ENCODE data around the gene KIFC3. TPM values are rescaled to one million over a fixed set of nuclear protein-coding genes. Genes with fewer than 3 reads are reported as not detected.
A peak's percentile ranks its signal among the peaks of the same experiment; 100 is the strongest.
"Not testable (repeated sequence)": the region's sequence is repeated elsewhere in the genome, so short reads cannot be mapped to it uniquely, and the experiment has no call there.

KIFC3 gene
- total RNA-seq, 2 experiments from 2014 or later, result 0.54 to 0.89 TPM

DNA sequence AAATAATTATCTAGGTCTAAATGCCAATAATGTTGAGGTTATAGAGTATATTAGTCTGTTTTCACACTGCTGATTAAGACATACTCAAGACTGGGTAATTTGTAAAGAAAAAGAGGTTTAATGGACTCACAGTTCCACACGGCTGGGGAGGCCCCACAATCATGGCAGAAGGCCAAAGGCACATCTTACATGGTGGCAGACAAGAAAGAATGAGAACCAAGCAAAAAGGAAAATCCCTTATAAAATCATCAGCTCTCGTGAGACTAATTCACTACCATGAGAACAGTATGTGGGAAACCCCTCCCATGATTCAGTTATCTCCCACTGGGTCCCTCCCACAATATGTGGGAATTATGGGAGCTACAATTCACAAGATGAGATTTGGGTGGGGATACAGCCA is 69.6 kb downstream of the KIFC3 start:
- H3K4me3 Mint-ChIP-seq, result peak overlapping the region; percentile 99
- H3K36me3 Mint-ChIP-seq (ENCODE audit: low read depth), result peaks cover 15% of the 10 kb centered on the region

DNA sequence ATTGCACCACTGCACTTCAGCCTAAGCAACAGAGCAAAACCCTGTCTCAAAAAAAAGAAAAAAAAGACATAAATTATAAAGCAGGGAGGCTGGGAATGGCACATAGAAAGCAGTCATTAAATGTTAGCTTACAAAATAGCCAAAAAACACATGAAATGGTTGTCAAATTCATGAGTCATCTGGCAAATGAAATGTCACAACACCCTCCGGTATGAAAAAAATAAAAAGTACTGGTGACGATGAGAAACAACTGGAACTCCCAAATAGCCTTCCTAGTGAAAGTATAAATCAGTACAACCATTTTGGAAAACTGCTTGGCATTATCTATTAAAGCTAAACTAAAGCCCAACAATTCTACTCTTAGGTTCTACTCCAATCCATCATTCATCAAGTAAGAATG is 70.3 kb downstream of the KIFC3 start:
- TF ChIP-seq, protein P1, sequence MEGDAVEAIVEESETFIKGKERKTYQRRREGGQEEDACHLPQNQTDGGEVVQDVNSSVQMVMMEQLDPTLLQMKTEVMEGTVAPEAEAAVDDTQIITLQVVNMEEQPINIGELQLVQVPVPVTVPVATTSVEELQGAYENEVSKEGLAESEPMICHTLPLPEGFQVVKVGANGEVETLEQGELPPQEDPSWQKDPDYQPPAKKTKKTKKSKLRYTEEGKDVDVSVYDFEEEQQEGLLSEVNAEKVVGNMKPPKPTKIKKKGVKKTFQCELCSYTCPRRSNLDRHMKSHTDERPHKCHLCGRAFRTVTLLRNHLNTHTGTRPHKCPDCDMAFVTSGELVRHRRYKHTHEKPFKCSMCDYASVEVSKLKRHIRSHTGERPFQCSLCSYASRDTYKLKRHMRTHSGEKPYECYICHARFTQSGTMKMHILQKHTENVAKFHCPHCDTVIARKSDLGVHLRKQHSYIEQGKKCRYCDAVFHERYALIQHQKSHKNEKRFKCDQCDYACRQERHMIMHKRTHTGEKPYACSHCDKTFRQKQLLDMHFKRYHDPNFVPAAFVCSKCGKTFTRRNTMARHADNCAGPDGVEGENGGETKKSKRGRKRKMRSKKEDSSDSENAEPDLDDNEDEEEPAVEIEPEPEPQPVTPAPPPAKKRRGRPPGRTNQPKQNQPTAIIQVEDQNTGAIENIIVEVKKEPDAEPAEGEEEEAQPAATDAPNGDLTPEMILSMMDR (IDR thresholded peaks at IDR 0.05), result no peak
- H3K27me3 Mint-ChIP-seq, result no peaks in the 10 kb centered on the region
- ATAC-seq (no peak), DNase-seq (no peak)
- intact Hi-C loops (cut with micrococcal nuclease), result loop anchor here (10.0 kb wide), 1 partner anchor 127 kb away; no protein-coding TSS in a partner anchor
- CTCF ChIA-PET, result interaction anchor here (1.4 to 2.8 kb wide), 2 partner anchors 84 to 155 kb away, joined by 4 to 13 read pairs; no protein-coding TSS in a partner anchor
- no peak overlapping the region for H3K4me3 Mint-ChIP-seq
- POLR2A ChIA-PET, result interaction anchor here (0.7 kb wide), 1 partner anchor 180 kb away, joined by 3 read pairs; no protein-coding TSS in a partner anchor
- no peak overlapping the region for H3K27ac Mint-ChIP-seq
- peaks cover 15% of the 10 kb centered on the region for H3K36me3 Mint-ChIP-seq (ENCODE audit: low read depth)
- H3K9me3 Mint-ChIP-seq, result peaks cover 8% of the 10 kb centered on the region
- H3K4me1 Mint-ChIP-seq (ENCODE audit: low read depth), result peaks cover 11% of the 10 kb centered on the region

More for the DNA sequence above, 69.6 kb downstream of the KIFC3 start:
- TF ChIP-seq, protein P1 (IDR thresholded peaks at IDR 0.05), result no peak
- Mint-ChIP-seq H3K27ac (no peak overlapping the region), H3K27me3 (no peaks in the 10 kb centered on the region), H3K4me1 (ENCODE audit: low read depth) (peaks cover 17% of the 10 kb centered on the region), H3K9me3 (peaks cover 8% of the 10 kb centered on the region)
- ATAC-seq (no peak), DNase-seq (no peak)
- POLR2A ChIA-PET, result interaction anchor here (0.7 kb wide), 1 partner anchor 181 kb away, joined by 3 read pairs; no protein-coding TSS in a partner anchor
- CTCF ChIA-PET, result interaction anchor here (2.8 kb wide), 1 partner anchor 156 kb away, joined by 13 read pairs; no protein-coding TSS in a partner anchor
- intact Hi-C loops (cut with micrococcal nuclease), result loop anchor here (10.0 kb wide), 1 partner anchor 128 kb away; no protein-coding TSS in a partner anchor

DNA sequence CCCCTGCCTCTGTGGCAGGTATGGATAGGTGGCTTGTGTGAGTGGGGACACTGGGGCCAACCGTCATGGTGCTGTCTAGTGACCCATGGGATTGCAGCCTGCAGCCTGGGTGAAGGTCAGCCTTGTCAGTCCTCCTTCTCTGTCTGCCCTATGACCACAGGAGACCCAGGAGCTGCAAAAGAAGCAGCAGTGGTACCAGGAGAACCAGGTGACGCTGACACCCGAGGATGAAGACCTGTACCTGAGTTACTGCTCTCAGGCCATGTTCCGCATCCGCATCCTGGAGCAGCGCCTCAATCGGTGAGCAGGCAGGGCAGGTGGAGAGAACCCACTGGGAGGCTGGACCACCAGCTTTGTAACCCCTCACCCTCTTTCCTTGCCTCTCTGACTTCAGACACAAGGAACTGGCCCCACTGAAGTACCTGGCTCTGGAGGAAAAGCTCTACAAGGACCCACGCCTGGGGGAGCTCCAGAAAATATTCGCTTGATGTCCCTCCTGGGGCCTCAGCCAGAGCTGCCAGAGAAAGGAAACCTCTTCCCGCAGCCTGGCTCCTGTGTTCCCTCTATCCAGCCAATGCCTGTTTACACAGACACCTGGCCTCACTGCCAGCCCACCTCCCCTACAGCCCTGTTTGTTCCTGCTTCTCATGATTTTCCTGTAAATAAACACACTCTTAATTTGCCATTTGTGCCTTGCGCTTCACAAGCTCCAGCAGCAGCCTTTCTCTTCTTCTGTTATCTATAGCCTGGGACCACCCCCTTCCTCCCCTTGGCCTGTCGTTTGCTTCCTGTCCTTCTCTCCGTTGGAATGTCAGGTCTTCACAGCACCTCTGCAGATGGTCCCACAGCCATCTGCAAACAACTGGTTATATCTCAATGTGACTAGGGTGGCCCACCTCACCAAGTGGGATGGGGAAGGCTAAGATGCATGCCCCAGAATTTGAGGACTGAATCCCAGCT is 71.2 kb downstream of the KIFC3 start:
- H3K27me3 Mint-ChIP-seq, result no peaks in the 10 kb centered on the region
- H3K4me1 Mint-ChIP-seq (ENCODE audit: low read depth), result peaks cover 3% of the 10 kb centered on the region
- intact Hi-C loops (cut with micrococcal nuclease), result loop anchor here (10.0 kb wide), 1 partner anchor 126 kb away; no protein-coding TSS in a partner anchor

DNA sequence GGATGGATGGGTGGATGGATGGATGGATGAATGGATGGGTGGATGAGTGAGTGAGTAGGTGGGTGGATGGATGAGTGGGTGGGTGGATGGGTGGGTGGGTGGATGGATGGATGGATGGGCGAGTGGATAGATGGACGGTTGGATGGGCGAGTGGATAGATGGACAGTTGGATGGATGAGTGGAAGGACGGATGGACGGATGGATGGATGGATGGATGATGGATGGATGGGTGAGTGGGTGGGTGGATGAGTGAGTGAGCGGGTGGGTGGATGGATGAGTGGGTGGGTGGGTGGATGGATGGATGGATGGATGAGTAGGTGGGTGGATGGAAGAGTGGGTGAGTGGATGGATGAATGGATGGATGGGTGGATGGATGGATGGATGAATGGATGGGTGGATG is 72.4 kb downstream of the KIFC3 start:
- H3K27ac Mint-ChIP-seq; DNase-seq; H3K9me3 Mint-ChIP-seq; H3K27me3 Mint-ChIP-seq; H3K4me1 Mint-ChIP-seq (ENCODE audit: low read depth); H3K4me3 Mint-ChIP-seq; ATAC-seq; POLR2A ChIA-PET: not testable (repeated sequence)
- CTCF ChIA-PET, result interaction anchor here (2.8 kb wide), 1 partner anchor 153 kb away, joined by 13 read pairs; no protein-coding TSS in a partner anchor
- peaks cover 13% of the 10 kb centered on the region for H3K36me3 Mint-ChIP-seq (ENCODE audit: low read depth)
- intact Hi-C loops (cut with micrococcal nuclease), result loop anchor here (10.0 kb wide), 2 partner anchors 125 to 155 kb away; no protein-coding TSS in a partner anchor

More for the DNA sequence above, 71.2 kb downstream of the KIFC3 start:
- no peak overlapping the region for H3K4me3 Mint-ChIP-seq
- H3K36me3 Mint-ChIP-seq (ENCODE audit: low read depth), result peaks cover 15% of the 10 kb centered on the region
- H3K27ac Mint-ChIP-seq, result no peak overlapping the region
- ChIA-PET POLR2A (no interaction called here), CTCF (interaction anchor here (1.4 to 2.8 kb wide), 2 partner anchors 83 to 154 kb away, joined by 4 to 13 read pairs; no protein-coding TSS in a partner anchor)
- peaks cover 8% of the 10 kb centered on the region for H3K9me3 Mint-ChIP-seq
- DNase-seq, result no peak
- no peak for ATAC-seq
- TF ChIP-seq, protein P1 (IDR thresholded peaks at IDR 0.05), result no peak

DNA sequence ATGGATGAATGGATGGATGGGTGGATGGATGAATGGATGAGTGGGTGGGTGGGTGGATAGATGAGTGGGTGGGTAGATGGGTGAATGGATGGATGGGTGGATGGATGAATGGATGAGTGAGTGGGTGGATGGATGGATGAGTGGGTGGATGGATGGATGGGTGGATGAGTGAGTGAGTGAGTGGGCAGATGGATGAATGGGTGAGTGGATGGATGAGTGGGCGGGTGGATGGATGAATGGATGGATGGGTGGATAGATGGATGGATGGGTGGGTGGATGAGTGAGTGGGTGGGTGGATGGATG is 73.2 kb downstream of the KIFC3 start:
- TF ChIP-seq, protein P1 (IDR thresholded peaks at IDR 0.05), result no peak
- Mint-ChIP-seq H3K36me3 (ENCODE audit: low read depth) (peaks cover 10% of the 10 kb centered on the region), H3K4me3 (no peak overlapping the region), H3K4me1 (ENCODE audit: low read depth) (peaks cover 5% of the 10 kb centered on the region), H3K27ac (no peak overlapping the region), H3K27me3 (no peaks in the 10 kb centered on the region), H3K9me3 (peaks cover 8% of the 10 kb centered on the region)
- intact Hi-C loops (cut with micrococcal nuclease), result loop anchor here (10.0 kb wide), 1 partner anchor 154 kb away; no protein-coding TSS in a partner anchor
- ChIA-PET CTCF (no interaction called here), POLR2A (no interaction called here)
- DNase-seq (no peak), ATAC-seq (no peak)

Measured in activated CD8-positive, alpha-beta T cell treated with anti-CD3 and anti-CD28 coated beads for 36 hours (primary cell).